Dermis microvascular lymphatic vessel endothelial cell (primary cell): ENCODE data around the gene LRRC37A3. TPM values are rescaled to one million over a fixed set of nuclear protein-coding genes. Genes with fewer than 3 reads are reported as not detected.
"Not testable (repeated sequence)": the region's sequence is repeated elsewhere in the genome, so short reads cannot be mapped to it uniquely, and the experiment has no call there.

Source experiments
- DNase-seq, 2 donors: peaks; one replicate each; pipeline versions ENCODE4 v3.0.0 to v3.0.0-alpha.2; 2010; ENCODE audit warnings: low read depth in 2 of 2
- total RNA-seq: library from RNA; depleted of rRNA; stranded (reverse); fragments of >200 nt; gene quantifications from 2 replicates; pipeline ENCODE4 v1.2.1, GENCODE V29; 2014

Gene LRRC37A3
- total RNA-seq = 2.5 and 3.6 TPM in 2 replicates

DNA sequence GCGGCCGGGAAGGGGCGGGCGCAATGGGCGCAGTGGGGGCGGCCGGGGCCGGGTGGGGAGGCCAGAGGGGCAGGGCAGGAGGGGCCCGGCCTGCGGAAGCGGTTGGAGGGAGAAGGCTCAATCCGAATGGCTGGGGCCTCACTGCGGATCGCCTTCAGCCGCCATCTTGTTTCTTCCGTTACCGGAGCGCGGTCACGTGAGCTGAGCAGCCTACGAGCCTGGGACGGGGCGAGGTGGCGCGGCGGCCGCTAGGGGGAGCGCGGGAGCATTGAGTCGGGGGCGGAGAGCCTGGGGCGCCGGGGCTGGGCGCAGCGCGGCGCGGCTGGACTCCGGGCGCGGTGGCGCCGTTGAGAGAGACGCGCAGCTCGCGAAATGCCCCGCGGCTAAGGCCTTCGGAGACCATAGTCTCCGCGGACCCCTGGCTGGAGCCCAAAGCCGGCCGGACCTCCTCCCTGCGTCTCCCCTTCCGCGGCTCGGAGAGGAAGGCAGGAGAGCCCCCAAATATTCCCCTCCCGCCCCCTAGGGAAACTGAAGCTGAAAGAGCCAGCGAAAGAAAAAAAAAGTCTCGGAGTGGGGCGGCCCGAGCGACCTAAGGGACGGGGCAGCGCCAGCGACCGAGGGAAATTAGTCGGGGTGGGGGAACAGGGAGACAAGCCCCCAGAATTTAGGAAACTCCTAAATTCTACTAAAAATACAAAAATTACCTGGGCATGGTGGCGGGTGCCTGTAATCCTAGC lies at the start of gene LRRC37A3:
TSS of gene LRRC37A3 (minus strand) at position 190 of the 737 bp plus-strand sequence. CDS start 22,221 bp downstream, outside the sequence.
- DNase-seq = peak; percentile 77 to 93

- DNase-seq = peak; percentile 82 to 83
Measured at GRCh38 chr17:64965873-64966287, 46.6 kb upstream of the LRRC37A3 start.

DNA sequence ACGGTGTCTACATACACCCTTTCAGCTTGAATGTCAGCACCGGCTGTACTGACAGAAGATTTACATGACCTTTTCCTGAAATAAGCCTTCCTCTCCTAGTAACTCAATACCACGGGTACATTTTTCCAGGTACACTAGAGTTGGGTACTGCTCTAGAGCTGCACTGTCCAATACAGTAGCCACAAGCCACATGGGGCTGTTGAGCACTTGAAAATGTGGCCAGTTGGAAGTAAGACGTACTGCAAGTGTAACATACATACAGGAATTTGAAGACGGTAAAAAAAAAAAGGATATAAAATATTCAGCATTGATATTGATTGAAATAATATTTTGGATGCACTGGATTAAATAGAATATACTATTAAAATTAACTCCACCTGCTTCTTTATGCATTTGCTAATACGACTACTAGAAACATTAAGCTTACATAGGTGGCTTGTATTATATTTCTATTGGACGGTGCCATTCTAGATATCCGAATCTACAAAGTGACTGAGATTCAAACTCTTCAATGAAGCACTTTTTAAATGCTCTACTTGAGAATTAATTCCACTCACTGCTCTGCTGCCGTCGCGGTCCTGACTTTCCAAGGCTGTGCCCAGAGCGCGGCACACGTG lies 46.1 kb upstream of the LRRC37A3 start:
- DNase-seq = not testable (repeated sequence)

DNA sequence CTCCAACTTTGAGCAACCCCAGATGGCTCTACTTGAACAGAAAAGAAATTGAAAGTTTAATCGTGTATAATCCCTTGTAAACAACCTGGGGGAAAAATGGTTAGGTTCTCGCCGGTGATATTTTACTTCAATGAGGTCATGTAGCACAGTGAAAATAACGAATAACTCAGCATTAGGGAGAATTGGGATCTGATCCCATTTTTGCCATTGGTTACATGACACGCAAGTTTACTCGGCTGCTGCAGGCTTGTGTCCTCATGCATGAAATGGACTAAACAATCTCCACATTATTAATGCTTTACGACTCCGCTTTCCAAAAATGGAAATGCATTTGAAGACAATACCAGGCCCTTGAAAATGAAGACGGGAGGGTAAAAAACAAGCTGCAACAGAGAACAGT lies 45.5 kb upstream of the LRRC37A3 start:
- no peak for DNase-seq

- not testable (repeated sequence) for DNase-seq
Measured at GRCh38 chr17:64963814-64964213, 44.5 kb upstream of the LRRC37A3 start.

DNA sequence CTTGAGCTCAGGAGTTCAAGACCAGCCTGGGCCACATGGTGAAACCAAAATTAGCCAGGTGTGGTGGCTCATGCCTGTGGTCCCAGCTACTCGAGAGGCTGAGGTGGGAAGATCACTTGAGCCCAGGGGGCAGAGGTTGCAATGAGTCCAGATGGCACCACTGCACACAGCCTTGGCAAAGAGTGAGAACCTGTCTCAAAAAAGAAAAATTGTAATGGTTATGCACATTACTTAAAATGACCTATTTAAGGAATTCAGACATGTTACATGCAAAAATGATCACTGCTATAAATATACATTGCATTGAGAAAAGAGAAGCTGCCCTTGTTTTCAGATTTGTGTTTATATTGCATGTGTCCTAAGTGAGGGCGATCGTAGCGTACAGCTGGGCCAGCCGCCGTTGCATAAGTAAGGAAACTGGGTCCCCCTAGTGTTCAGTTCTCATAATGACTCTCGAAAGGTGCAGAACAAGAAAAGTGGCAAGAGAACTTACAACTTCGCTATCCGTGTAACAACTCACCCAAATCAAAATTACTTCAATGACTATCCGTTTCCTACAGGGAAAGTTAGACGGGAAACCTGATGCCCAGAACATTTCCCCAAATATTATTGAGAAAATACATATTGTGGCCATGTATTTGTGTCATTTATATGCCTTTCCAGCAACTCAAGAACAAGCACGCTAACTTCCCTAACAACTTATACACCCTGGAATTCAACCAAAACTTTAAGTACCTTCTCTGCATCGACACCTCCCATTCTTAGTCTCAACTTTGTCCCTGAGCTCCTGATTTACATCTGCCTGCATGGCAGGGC lies 42.5 kb upstream of the LRRC37A3 start:
- DNase-seq = peak; percentile 56 to 69

DNA sequence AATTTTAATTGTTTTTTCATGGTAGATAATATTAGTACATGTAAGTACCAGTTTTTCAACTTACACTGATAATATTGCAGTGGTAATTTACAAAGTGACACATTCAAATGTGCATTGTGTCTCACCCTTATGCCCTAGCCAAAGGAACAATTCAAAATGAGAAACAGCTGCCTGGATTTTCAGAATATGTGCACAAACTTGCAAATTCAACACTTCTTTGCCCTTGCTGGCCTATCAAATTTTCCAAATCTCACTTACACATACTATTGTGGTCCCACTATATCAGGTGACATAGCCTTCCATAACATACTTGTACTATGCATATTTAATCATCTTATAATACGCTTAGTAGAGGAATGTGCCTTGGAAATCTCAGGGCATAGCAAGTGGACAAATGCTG lies 32.6 kb upstream of the LRRC37A3 start:
- DNase-seq = no peak

DNA sequence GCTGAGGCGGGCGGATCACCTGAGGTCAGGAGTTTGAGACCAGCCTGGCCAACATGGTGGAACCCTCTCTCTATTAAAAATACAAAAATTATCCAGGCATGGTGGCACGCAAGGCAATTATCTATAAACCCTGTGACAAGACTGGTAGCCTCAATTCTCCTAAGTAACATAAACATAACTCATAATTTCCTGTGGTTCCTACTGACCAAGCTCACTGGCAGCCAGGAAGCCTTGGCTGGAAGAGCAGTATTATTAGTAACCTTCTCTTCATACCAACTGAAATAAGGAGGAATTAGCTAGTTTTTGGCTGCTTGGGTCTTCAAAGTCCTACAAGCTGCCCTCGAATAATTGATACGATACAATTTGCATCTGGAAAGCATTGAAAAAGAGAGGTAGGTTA lies 31.6 kb upstream of the LRRC37A3 start:
- DNase-seq = peak in 1 of 2 donors; percentile 58

GRCh38 chr17:64947152-64947551 lies 27.9 kb upstream of the LRRC37A3 start:
- DNase-seq = no peak

GRCh38 chr17:64941761-64942160 lies 22.5 kb upstream of the LRRC37A3 start:
- no peak for DNase-seq

GRCh38 chr17:64941045-64941444 lies 21.8 kb upstream of the LRRC37A3 start:
- no peak for DNase-seq

DNA sequence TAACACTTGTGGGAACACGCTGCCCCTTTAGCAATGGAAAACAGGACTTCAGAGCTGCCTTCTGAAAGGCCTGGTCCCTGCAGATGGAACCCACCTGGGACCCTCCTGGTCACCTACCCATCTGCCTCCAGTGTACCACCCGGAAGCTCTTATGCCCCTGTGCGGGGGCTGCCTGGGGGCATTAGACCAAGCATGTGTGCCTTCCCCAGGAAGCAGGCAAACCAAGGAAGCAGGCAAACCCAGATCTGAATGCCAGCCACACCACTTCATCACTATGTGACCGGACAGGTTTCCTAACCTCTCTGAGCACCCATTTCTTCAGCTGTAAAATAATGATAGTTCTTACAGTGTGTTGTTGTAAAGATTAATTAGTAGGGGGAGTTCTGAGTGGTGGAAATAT lies 20.8 kb upstream of the LRRC37A3 start:
- DNase-seq = no peak

GRCh38 chr17:64938925-64939474 lies 19.7 kb upstream of the LRRC37A3 start:
- peak in 1 of 2 donors; percentile 64 for DNase-seq

DNA sequence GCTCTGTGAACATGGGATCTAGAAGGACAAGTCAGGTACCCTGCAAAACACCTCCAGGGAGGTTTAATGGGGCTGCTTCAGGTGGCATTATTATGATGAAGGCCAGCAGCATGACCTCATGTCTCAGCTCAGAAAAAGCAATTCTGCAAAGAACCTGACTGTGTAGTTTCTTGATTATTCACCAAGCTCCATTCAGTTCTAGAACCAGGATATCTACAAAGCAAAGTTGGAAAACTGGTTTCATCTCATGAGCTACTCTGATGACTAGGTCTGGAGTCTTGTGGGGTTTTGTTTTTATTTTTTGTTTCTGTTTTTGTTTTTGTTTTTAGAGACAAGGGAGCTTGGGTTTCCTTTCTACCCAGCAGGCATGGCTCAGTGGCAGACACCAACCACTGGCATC lies 19.0 kb upstream of the LRRC37A3 start:
- DNase-seq = no peak

- no peak for DNase-seq
Measured at GRCh38 chr17:64936117-64936516, 16.8 kb upstream of the LRRC37A3 start.

- DNase-seq = not testable (repeated sequence)
Measured at GRCh38 chr17:64934284-64934778, 15.1 kb upstream of the LRRC37A3 start.

- DNase-seq = not testable (repeated sequence)
Measured at GRCh38 chr17:64932850-64933249, 13.6 kb upstream of the LRRC37A3 start.

DNA sequence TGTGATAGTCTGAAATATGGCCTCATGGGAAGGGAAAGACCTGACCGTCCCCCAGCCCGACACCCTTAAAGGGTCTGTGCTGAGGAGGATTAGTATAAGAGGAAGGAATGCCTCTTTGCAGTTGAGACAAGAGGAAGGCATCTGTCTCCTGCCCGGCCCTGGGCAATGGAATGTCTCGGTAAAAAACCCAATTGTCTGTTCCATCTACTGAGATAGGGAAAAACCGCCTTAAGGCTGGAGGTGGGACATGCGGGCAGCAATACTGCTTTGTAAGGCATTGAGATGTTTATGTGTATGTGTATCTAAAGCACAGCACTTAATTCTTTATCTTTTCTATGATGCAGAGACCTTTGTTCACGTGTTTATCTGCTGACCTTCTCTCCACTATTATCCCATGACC lies 11.1 kb upstream of the LRRC37A3 start:
- DNase-seq = not testable (repeated sequence)

DNA sequence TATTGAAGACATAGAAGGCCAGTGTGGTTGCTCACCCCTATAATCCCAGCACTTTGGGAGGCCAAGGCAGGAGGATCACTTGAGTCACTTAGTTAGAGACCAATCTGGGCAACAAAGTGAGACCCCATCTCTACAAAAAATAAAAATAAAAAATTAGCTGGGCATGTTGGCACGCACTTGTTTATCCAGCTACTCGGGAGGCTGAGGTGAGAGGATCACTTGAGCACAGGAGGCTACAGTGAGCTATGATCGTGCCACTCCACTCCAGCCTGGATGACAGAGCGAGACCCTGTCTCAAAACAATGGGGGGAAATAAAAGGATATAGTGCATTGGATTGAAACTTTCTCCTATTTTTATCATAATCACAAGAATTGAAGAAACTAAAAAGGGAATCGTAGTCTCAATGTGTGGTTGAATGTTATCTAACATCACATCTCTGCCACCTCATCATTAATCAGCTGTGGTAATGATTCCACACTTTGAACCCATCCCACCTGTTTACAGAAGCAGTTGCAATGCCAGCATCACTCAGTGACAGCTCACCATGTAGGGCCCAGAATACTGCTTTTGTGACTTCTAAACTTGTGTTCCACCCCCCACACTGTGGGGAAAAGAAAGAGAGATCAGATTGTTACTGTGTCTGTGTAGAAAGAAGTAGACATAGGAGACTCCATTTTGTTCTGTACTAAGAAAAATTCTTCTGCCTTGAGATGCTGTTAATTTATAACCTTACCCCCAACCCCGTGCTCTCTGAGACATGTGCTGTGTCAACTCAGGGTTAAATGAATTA lies 10.3 kb upstream of the LRRC37A3 start:
- not testable (repeated sequence) for DNase-seq

- DNase-seq = not testable (repeated sequence)
Measured at GRCh38 chr17:64928701-64929100, 9.4 kb upstream of the LRRC37A3 start.

- peak; percentile 61 to 74 for DNase-seq
Measured at GRCh38 chr17:64927444-64927843, 8.2 kb upstream of the LRRC37A3 start.
